HL-60 (cell line): Measurements from ENCODE around the gene ALPK3.

Experiments used
- CTCF ChIP-seq: IDR thresholded peaks from one replicate; pipeline ENCODE4 v1.5.1; 2011; ENCODE audit warnings: low read length, control low read depth, inconsistent platforms; ENCODE audit not compliant: insufficient read depth
- GABPA ChIP-seq: IDR thresholded peaks from 2 replicates; pipeline ENCODE4 v1.6.1; 2012; ENCODE audit warnings: low read depth
- POLR2AphosphoS5 ChIP-seq: IDR thresholded peaks from 2 replicates; pipeline ENCODE4 v1.6.1; 2012; ENCODE audit warnings: low read depth
- SPI1 ChIP-seq: IDR thresholded peaks from 2 replicates; pipeline ENCODE4 v1.6.1; 2012; ENCODE audit warnings: low read depth, mild to moderate bottlenecking, borderline replicate concordance
- TF ChIP-seq, protein P1 (sequence below): IDR thresholded peaks from 2 replicates; pipeline ENCODE4 v1.6.1; 2012; ENCODE audit warnings: low read depth; ENCODE audit not compliant: insufficient replicate concordance

DNA sequence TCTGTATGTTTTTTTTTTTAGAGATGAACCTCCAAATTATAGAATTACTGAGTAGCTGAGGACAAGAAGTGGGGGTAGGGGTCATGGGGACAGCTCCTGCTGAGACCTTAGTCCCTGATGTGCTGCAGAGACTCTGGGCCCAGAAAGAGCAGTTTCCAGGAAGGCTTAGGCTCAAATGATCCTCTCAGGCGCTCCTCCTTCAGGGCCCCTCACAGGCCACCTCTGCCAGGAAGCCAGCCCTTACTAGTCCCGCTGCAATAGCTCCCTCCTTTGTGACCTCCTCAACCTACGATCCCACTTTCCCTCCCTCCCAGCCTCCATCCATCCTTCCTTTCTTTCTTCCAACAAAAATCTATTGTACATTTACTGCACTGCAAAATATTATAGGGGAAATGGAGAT is 91.9 kb downstream of the ALPK3 start:
- TF ChIP-seq CTCF: no peak
- no peak for TF ChIP-seq GABPA
- TF ChIP-seq, protein P1, sequence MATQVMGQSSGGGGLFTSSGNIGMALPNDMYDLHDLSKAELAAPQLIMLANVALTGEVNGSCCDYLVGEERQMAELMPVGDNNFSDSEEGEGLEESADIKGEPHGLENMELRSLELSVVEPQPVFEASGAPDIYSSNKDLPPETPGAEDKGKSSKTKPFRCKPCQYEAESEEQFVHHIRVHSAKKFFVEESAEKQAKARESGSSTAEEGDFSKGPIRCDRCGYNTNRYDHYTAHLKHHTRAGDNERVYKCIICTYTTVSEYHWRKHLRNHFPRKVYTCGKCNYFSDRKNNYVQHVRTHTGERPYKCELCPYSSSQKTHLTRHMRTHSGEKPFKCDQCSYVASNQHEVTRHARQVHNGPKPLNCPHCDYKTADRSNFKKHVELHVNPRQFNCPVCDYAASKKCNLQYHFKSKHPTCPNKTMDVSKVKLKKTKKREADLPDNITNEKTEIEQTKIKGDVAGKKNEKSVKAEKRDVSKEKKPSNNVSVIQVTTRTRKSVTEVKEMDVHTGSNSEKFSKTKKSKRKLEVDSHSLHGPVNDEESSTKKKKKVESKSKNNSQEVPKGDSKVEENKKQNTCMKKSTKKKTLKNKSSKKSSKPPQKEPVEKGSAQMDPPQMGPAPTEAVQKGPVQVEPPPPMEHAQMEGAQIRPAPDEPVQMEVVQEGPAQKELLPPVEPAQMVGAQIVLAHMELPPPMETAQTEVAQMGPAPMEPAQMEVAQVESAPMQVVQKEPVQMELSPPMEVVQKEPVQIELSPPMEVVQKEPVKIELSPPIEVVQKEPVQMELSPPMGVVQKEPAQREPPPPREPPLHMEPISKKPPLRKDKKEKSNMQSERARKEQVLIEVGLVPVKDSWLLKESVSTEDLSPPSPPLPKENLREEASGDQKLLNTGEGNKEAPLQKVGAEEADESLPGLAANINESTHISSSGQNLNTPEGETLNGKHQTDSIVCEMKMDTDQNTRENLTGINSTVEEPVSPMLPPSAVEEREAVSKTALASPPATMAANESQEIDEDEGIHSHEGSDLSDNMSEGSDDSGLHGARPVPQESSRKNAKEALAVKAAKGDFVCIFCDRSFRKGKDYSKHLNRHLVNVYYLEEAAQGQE: no peak
- TF ChIP-seq POLR2AphosphoS5: no peak
- TF ChIP-seq SPI1: no peak
